Smooth muscle cell (in vitro differentiated cells): ENCODE results near the gene NRXN3. TPM values are rescaled to one million over a fixed set of nuclear protein-coding genes. Genes with fewer than 3 reads are reported as not detected.
A peak's percentile ranks its signal among the peaks of the same experiment; 100 is the strongest.

Experiments
- DNase-seq: peaks from one replicate; lab custom pipeline; 2025; ENCODE audit not compliant: unreplicated experiment; lab: John Stamatoyannopoulos, UW
- H2AFZ ChIP-seq: fragments of 200-600 bp; sonication (generic); 2 replicates; pipeline ENCODE4 v1.6.0; 2016; ENCODE audit warnings: antibody characterized with exemption, low read depth, mild to moderate bottlenecking
- H3F3A ChIP-seq: fragments of 200-600 bp; sonication (generic); 2 replicates; pipeline ENCODE4 v1.6.0; 2017; ENCODE audit warnings: antibody characterized with exemption, low read depth
- H3K27ac ChIP-seq: fragments of 200-600 bp; sonication (generic); 2 replicates; pipeline ENCODE4 v1.5.1; 2016; ENCODE audit warnings: low read depth, mild to moderate bottlenecking
- H3K27me3 ChIP-seq: fragments of 200-600 bp; sonication (generic); 2 replicates; pipeline ENCODE4 v1.6.1; 2016; ENCODE audit warnings: low read depth, mild to moderate bottlenecking
- H3K36me3 ChIP-seq: fragments of 200-600 bp; sonication (generic); 2 replicates; pipeline ENCODE4 v1.5.1; 2016; ENCODE audit warnings: low read depth
- H3K4me1 ChIP-seq: fragments of 200-600 bp; sonication (generic); 2 replicates; pipeline ENCODE4 v1.5.1; 2016; ENCODE audit warnings: low read depth
- H3K4me2 ChIP-seq: fragments of 200-600 bp; sonication (generic); 2 replicates; pipeline ENCODE4 v1.6.0; 2016; ENCODE audit warnings: mild to moderate bottlenecking
- H3K4me3 ChIP-seq: fragments of 200-600 bp; sonication (generic); 2 replicates; pipeline ENCODE4 v1.5.1; 2016; ENCODE audit warnings: mild to moderate bottlenecking
- H3K79me2 ChIP-seq: fragments of 200-600 bp; sonication (generic); 2 replicates; pipeline ENCODE4 v1.6.0; 2016; ENCODE audit warnings: low read depth, mild to moderate bottlenecking
- H3K9ac ChIP-seq: fragments of 200-600 bp; sonication (generic); 2 replicates; pipeline ENCODE4 v1.6.0; 2016; ENCODE audit warnings: low read depth
- H3K9me3 ChIP-seq: fragments of 200-600 bp; sonication (generic); replicated peaks from 2 replicates; pipeline ENCODE4 v1.5.1; 2016; ENCODE audit warnings: low read depth
- H4K20me1 ChIP-seq: fragments of 200-600 bp; sonication (generic); 2 replicates; pipeline ENCODE4 v1.6.0; 2016; ENCODE audit warnings: low read depth
- WGBS: methylation state at CpG from one replicate; pipeline ENCODE4 v1.1.7; 2016; ENCODE audit warnings: low lambda C conversion rate; 5-methylcytosine and 5-hydroxymethylcytosine counted together
- polyA plus RNA-seq: library from polyadenylated mRNA; unstranded; fragments of >200 nt; fragmentation: Nextera tagmentation; extraction: Ambion mirVana; gene quantifications from 2 replicates; pipeline ENCODE4 v1.2.1, GENCODE V29; 2016
- total RNA-seq: library from RNA; depleted of rRNA; stranded (reverse); fragments of >200 nt; gene quantifications from 2 replicates; pipeline ENCODE4 v1.2.3, GENCODE V29; 2014
- TF ChIP-seq, protein P1 (sequence below): fragments of 200-600 bp; sonication (generic); IDR thresholded peaks from 2 replicates; pipeline ENCODE4 v1.5.1; 2017; ENCODE audit warnings: borderline replicate concordance, mild to moderate bottlenecking, antibody characterized with exemption; ENCODE audit not compliant: insufficient read depth, poor library complexity, severe bottlenecking

Gene NRXN3
- total and polyA plus RNA-seq, 2 experiments from 2014 or later, result 1.2 to 7.0 TPM

GRCh38 chr14:79342942-79343341 lies 1172.8 kb downstream of the NRXN3 start:
- Histone ChIP-seq H3K36me3 (no peaks in the 10 kb centered on the region), H3K4me1 (no peaks in the 10 kb centered on the region), H2AFZ (no peak overlapping the region), H3K79me2 (no peaks in the 10 kb centered on the region), H3K27ac (no peak overlapping the region), H3K9me3 (no peaks in the 10 kb centered on the region), H3K4me3 (no peak overlapping the region), H3K4me2 (no peak overlapping the region), H4K20me1 (no peaks in the 10 kb centered on the region), H3K27me3 (no peaks in the 10 kb centered on the region), H3F3A (no peaks in the 10 kb centered on the region), H3K9ac (no peak overlapping the region)
- no peak for DNase-seq
- WGBS, result 54% methylated on average over 5 of the region's 5 CpGs
- TF ChIP-seq, protein P1, sequence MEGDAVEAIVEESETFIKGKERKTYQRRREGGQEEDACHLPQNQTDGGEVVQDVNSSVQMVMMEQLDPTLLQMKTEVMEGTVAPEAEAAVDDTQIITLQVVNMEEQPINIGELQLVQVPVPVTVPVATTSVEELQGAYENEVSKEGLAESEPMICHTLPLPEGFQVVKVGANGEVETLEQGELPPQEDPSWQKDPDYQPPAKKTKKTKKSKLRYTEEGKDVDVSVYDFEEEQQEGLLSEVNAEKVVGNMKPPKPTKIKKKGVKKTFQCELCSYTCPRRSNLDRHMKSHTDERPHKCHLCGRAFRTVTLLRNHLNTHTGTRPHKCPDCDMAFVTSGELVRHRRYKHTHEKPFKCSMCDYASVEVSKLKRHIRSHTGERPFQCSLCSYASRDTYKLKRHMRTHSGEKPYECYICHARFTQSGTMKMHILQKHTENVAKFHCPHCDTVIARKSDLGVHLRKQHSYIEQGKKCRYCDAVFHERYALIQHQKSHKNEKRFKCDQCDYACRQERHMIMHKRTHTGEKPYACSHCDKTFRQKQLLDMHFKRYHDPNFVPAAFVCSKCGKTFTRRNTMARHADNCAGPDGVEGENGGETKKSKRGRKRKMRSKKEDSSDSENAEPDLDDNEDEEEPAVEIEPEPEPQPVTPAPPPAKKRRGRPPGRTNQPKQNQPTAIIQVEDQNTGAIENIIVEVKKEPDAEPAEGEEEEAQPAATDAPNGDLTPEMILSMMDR, result no peak

DNA sequence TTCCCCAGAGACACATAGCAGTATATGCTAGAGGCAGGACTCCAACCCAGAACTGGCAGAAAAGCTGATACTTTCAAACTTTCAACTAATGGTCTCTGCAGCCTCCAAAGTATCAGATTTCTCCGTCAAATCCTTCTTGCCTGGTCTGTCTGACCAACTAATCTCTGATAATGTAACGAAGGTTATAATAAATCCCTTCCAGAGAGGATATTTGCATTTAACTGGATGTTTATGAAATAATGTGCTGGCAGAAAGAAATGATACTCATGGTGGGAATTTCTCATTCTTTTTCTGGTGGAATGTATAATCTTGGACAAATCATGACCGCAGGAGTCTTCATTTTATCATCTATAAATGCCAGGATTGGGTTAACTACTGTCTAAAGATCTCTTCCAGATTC lies 1180.8 kb downstream of the NRXN3 start:
- H4K20me1 ChIP-seq, result no peaks in the 10 kb centered on the region
- H3K79me2 ChIP-seq, result no peaks in the 10 kb centered on the region
- H3K4me3 ChIP-seq, result no peak overlapping the region
- no peaks in the 10 kb centered on the region for H3K36me3 ChIP-seq
- H3K27me3 ChIP-seq, result no peaks in the 10 kb centered on the region
- 43% methylated on average over 3 of the region's 3 CpGs for WGBS
- H3K4me1 ChIP-seq, result peaks cover 35% of the 10 kb centered on the region
- TF ChIP-seq, protein P1, result no peak
- H3F3A ChIP-seq, result peaks cover 7% of the 10 kb centered on the region
- H3K27ac ChIP-seq, result no peak overlapping the region
- no peak for DNase-seq
- H3K4me2 ChIP-seq, result no peak overlapping the region
- no peak overlapping the region for H2AFZ ChIP-seq
- H3K9ac ChIP-seq, result no peak overlapping the region
- H3K9me3 ChIP-seq, result no peaks in the 10 kb centered on the region

DNA sequence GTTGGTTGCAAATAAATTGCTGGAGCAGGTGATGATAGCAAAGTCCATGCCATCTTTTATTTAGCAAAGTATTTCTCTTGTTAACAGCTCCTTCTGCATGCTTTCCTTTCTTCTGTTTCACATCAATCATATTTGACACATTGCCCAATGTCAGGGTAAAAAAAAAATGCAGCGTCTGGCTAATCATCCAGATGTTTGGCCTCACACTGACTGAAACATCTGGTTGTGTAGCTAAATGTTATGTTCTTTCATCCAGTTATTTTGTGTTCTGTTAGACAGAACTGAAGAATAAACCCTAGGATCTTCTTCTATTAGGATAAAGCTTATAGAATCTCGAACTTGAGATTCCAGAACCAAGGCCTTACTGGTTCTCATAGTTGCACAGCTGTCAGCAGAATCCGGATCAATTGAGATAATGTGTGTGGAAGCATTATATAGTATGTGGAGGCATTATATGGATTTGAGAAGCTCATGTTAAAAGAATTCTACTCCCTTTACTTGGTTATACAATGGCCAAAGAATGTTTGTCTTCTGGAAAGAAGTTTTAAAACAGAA lies 1182.0 kb downstream of the NRXN3 start:
- Histone ChIP-seq H3K27ac (no peak overlapping the region), H3K4me1 (peaks cover 41% of the 10 kb centered on the region), H2AFZ (peak overlapping the region; percentile 18), H3K36me3 (no peaks in the 10 kb centered on the region), H3K9me3 (no peaks in the 10 kb centered on the region), H3K27me3 (no peaks in the 10 kb centered on the region), H3K9ac (no peak overlapping the region), H4K20me1 (no peaks in the 10 kb centered on the region), H3F3A (peaks cover 7% of the 10 kb centered on the region), H3K79me2 (no peaks in the 10 kb centered on the region), H3K4me2 (no peak overlapping the region), H3K4me3 (no peak overlapping the region)
- DNase-seq, result no peak
- 34% methylated on average over 3 of the region's 3 CpGs for WGBS
- TF ChIP-seq, protein P1, result no peak

- Histone ChIP-seq H3K27me3 (no peaks in the 10 kb centered on the region), H3K4me2 (no peak overlapping the region), H3K4me1 (peaks cover 41% of the 10 kb centered on the region), H2AFZ (no peak overlapping the region), H4K20me1 (no peaks in the 10 kb centered on the region), H3K36me3 (no peaks in the 10 kb centered on the region), H3K9ac (no peak overlapping the region), H3K27ac (no peak overlapping the region), H3K9me3 (no peaks in the 10 kb centered on the region), H3K79me2 (no peaks in the 10 kb centered on the region), H3K4me3 (no peak overlapping the region), H3F3A (peaks cover 7% of the 10 kb centered on the region)
- TF ChIP-seq, protein P1, result no peak
- 94% methylated on average over 1 of the region's 1 CpG for WGBS
- DNase-seq, result no peak
These were observed 1184.2 kb downstream of the NRXN3 start for GRCh38 chr14:79354336-79354735.
